ENCODE results near the gene NFKBIA.

DNA sequence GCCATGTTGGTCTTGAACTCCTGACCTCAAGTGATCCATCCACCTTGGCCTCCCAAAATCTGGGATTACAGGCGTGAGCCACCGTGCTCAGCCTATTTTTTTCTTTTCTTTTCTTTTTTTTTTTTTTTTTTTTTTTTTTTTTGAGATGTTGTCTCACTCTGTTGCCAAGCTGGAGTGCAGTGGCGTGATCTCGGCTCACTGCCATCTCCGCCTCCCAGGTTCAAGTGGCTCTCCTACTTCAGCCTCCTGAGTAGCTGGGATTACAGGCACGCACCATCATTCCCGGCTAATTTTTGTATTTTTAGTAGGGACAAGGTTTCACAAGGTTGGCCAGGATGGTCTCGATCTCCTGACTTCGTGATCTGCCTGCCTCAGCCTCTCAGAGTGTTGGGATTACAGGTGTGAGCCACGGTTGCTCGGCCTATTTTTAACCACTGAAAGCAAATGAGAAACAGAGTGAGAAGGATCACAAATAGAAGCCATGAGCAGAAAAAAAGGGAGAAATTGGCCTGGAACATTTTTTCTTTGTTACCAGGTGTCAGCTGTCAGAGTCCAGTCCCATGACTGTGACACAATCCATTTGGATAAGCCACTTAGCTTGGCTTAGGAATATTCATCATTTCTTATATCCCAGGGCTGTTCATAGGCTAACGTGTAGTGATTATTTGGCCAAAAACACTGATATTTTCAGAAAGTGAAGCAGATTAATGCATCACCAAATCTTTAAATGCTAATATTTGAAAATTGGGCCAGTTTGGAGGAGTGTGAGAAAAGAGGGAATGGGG lies 7.9 kb upstream of the NFKBIA start:
- TF ChIP-seq POLR2A (IDR thresholded peaks at IDR 0.05; ENCODE audit: low read depth) (no peak), POLR2AphosphoS5 (IDR thresholded peaks at IDR 0.05) (peak in 1 of 2 donors; percentile 38), EP300 (IDR thresholded peaks at IDR 0.05) (no peak)
- TF ChIP-seq, protein P1, sequence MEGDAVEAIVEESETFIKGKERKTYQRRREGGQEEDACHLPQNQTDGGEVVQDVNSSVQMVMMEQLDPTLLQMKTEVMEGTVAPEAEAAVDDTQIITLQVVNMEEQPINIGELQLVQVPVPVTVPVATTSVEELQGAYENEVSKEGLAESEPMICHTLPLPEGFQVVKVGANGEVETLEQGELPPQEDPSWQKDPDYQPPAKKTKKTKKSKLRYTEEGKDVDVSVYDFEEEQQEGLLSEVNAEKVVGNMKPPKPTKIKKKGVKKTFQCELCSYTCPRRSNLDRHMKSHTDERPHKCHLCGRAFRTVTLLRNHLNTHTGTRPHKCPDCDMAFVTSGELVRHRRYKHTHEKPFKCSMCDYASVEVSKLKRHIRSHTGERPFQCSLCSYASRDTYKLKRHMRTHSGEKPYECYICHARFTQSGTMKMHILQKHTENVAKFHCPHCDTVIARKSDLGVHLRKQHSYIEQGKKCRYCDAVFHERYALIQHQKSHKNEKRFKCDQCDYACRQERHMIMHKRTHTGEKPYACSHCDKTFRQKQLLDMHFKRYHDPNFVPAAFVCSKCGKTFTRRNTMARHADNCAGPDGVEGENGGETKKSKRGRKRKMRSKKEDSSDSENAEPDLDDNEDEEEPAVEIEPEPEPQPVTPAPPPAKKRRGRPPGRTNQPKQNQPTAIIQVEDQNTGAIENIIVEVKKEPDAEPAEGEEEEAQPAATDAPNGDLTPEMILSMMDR (IDR thresholded peaks at IDR 0.05) = no peak
